Esophagus (tissue), 2 donors: ENCODE data around the gene OSBPL6. TPM values are rescaled to one million over a fixed set of nuclear protein-coding genes. Genes with fewer than 3 reads are reported as not detected.

Experiments
- H3K27ac ChIP-seq, 2 donors: one replicate each; pipeline ENCODE4 v1.5.1; 2013; ENCODE audit warnings: low read depth in 2 of 2, mild to moderate bottlenecking in 2 of 2, inconsistent platforms in 1 of 2, low read length in 1 of 2, moderate library complexity in 1 of 2
- H3K27me3 ChIP-seq, 2 donors: one replicate each; pipeline ENCODE4 v1.6.1; 2013; ENCODE audit warnings: low read length in 2 of 2, control low read depth in 1 of 2, mild to moderate bottlenecking in 1 of 2; ENCODE audit not compliant: insufficient read depth in 2 of 2, control insufficient read depth in 1 of 2
- H3K36me3 ChIP-seq, 2 donors: one replicate each; pipeline ENCODE4 v1.6.1; 2013; ENCODE audit warnings: low read length in 1 of 2; ENCODE audit not compliant: control insufficient read depth in 2 of 2, insufficient read depth in 2 of 2
- H3K4me1 ChIP-seq, 2 donors: one replicate each; pipeline ENCODE4 v1.6.1; 2013; ENCODE audit warnings: low read length in 1 of 2; ENCODE audit not compliant: control insufficient read depth in 2 of 2, insufficient read depth in 2 of 2
- H3K4me3 ChIP-seq, 2 donors: one replicate each; pipeline ENCODE4 v1.5.1; 2013; ENCODE audit warnings: low read length in 2 of 2, mild to moderate bottlenecking in 2 of 2, low read depth in 1 of 2, moderate library complexity in 1 of 2
- H3K9me3 ChIP-seq, 2 donors: one replicate each; pipeline ENCODE4 v1.6.1; 2013; ENCODE audit warnings: mild to moderate bottlenecking in 2 of 2, low read depth in 1 of 2, low read length in 1 of 2, moderate library complexity in 1 of 2; ENCODE audit not compliant: control insufficient read depth in 2 of 2, insufficient read depth in 1 of 2
- WGBS, 2 donors: extraction: QIAGEN DNeasy Blood & Tissue Kit; methylation state at CpG; one replicate each; pipeline ENCODE4 v1.1.7; 2013; 5-methylcytosine and 5-hydroxymethylcytosine counted together
- polyA plus RNA-seq, 2 donors: library from polyadenylated mRNA; stranded (reverse); fragments of 200-250 nt; gene quantifications; one replicate each; pipeline ENCODE4 v1.2.3, GENCODE V29; 2013
- donor health status: healthy with polysubstance abuse.
- donor health status: Bipolar disorder and iron deficiency.

The OSBPL6 gene
- polyA plus RNA-seq, 2 donors: 0.73 to 1.5 TPM

DNA sequence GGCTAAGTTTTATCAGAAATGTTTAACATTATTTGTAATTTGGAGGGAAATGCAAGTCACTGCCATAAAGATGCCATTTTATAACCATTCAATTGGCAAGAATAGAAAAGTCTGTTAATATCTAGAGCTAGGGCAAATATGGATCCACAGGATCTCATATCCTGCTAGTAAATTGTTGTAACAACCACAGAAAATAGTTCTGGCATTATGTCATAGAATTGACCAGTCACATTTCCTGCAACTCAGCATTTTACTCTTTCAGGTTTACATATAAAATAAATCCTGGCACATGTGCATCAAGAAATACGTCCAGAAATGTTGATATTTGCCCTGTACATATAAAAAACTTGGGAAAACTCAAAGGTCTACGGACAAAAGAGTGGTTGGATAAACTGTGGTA, 32.9 kb downstream of the OSBPL6 start:
- Histone ChIP-seq H3K27me3 (no peaks in the 10 kb centered on the region), H3K4me3 (no peak overlapping the region), H3K9me3 (no peaks in the 10 kb centered on the region), H3K36me3 (no peaks in the 10 kb centered on the region), H3K27ac (no peak overlapping the region), H3K4me1 (no peaks in the 10 kb centered on the region)
- WGBS, 2 donors: 73 to 79% methylated on average over 2 of the region's 2 CpGs

DNA sequence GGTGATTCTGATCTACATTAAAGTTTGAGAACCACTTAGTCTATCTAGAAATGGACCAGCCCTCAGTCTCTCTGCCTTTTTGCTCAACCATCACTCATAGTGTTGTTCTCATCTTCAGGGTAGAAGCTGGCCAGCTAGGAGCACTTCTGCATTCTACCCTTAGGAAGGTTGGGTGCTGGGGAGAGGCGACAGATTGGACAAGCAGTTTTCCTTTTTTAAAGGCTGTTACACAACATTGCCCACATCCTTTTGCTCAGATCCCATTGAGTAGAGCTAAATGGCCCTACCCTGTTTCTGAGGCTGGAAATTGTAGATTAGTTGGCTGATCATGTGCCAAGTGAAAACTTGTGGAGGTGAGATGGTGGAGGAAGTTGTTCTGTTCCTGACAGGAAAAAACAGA, 35.6 kb downstream of the OSBPL6 start:
- no peak overlapping the region for H3K4me3 ChIP-seq
- H3K27me3 ChIP-seq: no peaks in the 10 kb centered on the region
- H3K27ac ChIP-seq: no peak overlapping the region
- no peaks in the 10 kb centered on the region for H3K36me3 ChIP-seq
- WGBS, 2 donors: 69 to 79% methylated on average over 1 of the region's 1 CpG
- H3K4me1 ChIP-seq: no peaks in the 10 kb centered on the region
- H3K9me3 ChIP-seq: no peaks in the 10 kb centered on the region

DNA sequence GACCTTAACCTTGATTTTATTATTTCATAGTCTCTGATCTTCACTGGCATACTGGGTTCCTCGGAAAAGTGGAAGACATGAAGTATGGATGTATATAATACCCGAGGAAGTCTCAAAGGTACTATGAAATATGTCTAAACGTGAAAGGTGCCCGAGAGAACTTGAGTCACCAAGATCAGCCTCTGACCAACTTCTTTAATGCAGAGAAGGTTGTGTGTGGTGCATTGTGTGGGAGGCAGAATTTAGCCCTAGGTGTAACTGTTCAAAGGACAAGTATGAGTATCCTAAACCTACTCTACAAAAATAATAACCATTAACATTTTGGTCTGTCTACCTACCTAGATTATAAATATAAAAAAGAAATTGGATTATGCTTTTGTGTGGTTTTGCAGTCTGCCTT, 36.1 kb downstream of the OSBPL6 start:
- Histone ChIP-seq H3K4me1 (no peaks in the 10 kb centered on the region), H3K27me3 (no peaks in the 10 kb centered on the region), H3K36me3 (no peaks in the 10 kb centered on the region), H3K27ac (no peak overlapping the region), H3K9me3 (no peaks in the 10 kb centered on the region), H3K4me3 (no peak overlapping the region)
- WGBS, 2 donors: 48 to 63% methylated on average over 4 of the region's 4 CpGs

DNA sequence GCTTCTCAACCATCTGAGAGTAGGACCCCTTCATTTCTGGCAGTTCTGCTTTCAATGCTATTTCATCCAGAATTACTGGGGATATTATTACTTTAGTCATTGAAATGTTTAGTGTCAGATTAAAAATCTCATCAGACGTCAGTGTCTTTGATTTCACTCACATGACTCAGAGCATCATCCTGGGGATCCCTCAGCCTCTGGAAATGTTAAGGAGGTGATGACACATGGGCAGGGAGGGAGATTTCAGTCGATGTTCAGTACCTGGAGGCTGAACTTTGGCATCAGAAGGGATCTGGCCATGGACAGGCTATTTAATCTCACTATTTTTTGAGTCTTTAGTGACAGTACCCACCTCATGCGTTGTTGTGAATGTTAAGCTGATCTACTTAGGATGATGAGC, 39.1 kb downstream of the OSBPL6 start:
- 66% methylated on average over 3 of the region's 3 CpGs for WGBS, 2 donors
- no peaks in the 10 kb centered on the region for H3K9me3 ChIP-seq
- H3K27ac ChIP-seq: no peak overlapping the region
- no peaks in the 10 kb centered on the region for H3K27me3 ChIP-seq
- no peaks in the 10 kb centered on the region for H3K4me1 ChIP-seq
- H3K36me3 ChIP-seq: no peaks in the 10 kb centered on the region
- no peak overlapping the region for H3K4me3 ChIP-seq

DNA sequence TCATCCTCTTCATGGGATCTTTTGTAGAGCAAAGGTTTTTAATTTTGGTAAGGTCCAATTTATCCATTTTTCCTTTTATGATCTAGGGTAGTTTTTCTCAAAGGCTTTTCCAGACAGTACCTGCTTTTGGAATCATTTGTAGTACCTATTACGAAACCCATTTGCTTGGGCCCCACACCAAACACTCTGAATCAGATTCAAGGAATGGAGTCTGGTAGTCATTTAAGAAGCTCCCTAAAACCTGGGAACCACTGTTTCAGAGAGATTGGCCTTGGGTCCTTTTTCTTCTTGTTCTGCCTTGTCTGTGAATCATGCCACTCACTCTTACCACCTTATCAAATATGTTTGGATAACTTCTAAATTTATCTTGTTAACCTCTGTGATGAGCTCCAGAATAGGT, 40.3 kb downstream of the OSBPL6 start:
- no peaks in the 10 kb centered on the region for H3K36me3 ChIP-seq
- WGBS, 2 donors: 86 to 90% methylated on average over 1 of the region's 1 CpG
- no peaks in the 10 kb centered on the region for H3K4me1 ChIP-seq
- no peak overlapping the region for H3K4me3 ChIP-seq
- no peak overlapping the region for H3K27ac ChIP-seq
- no peaks in the 10 kb centered on the region for H3K27me3 ChIP-seq
- no peaks in the 10 kb centered on the region for H3K9me3 ChIP-seq

DNA sequence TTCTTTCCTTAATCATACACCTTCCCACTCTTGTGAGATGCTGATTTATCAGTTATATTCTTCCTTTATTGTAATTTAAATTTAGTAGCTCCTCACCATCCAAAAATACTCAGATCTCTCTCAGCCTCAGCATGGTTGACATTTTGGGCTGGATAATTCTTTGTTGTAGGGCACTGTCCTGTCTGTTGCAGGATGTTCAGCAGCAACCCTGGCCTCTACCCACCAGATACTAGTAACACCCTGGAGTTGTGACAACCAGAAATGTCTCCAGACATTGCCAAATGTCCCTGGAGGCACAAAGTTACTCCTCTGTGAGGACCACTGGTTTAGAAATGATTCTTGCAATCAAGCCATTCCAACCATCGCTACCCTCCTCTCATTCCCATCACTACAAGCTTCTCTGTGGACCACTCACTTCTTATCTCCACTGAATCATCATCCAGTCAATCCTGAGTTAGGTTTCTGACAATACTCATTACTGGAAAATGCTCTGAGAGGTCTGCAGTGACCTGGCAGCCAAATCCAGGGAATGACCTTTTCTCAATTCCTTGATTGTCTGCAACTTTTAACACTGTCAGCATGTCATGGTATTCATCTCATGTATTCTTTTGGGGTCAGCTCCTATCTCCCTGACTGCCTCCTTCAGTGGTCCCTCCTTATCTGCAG, 43.3 kb downstream of the OSBPL6 start:
- no peaks in the 10 kb centered on the region for H3K9me3 ChIP-seq
- no peaks in the 10 kb centered on the region for H3K4me1 ChIP-seq
- H3K27ac ChIP-seq: no peak overlapping the region
- 90 to 97% methylated on average over 1 of the region's 1 CpG for WGBS, 2 donors
- H3K27me3 ChIP-seq: no peaks in the 10 kb centered on the region
- H3K36me3 ChIP-seq: no peaks in the 10 kb centered on the region
- H3K4me3 ChIP-seq: no peak overlapping the region

DNA sequence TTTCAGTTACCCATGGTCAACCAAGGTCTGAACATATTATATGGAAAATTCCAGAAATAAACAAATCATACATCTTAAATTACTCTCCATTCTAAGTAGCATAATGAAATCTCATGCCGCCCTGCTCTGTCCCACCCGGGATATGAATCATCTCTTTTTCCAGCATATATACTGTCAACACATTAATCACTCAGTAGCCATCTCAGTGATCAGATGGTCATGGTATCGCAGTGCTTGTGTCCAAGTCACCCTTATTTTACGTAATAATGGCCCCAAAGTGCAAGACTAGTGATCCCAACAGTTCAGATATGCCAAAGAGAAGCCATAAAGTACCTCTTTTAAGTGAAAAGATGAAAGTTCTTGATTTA, 43.8 kb downstream of the OSBPL6 start:
- Histone ChIP-seq H3K36me3 (no peaks in the 10 kb centered on the region), H3K4me3 (no peak overlapping the region), H3K27me3 (no peaks in the 10 kb centered on the region), H3K9me3 (no peaks in the 10 kb centered on the region), H3K4me1 (no peaks in the 10 kb centered on the region), H3K27ac (no peak overlapping the region)
- 77 to 89% methylated on average over 4 of the region's 4 CpGs for WGBS, 2 donors

DNA sequence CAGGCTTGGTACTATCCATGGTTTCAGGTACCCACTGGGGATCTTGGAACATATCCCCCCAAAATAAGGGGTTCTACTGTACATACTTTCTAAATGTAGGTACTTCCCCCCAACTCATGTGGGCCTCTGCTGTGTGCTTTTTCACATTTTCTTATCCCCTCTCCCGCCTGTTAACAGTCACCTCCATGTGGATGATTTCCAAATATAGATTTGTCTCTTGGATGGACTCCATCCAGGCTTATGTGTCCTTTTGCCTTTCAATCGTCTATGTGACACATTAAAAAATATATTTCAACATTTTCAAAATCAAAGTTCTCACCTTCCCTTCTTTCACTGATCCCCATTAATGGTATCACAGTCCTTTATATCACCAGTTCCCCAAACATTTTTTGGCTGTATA, 44.4 kb downstream of the OSBPL6 start:
- Histone ChIP-seq H3K27me3 (no peaks in the 10 kb centered on the region), H3K4me3 (no peak overlapping the region), H3K36me3 (no peaks in the 10 kb centered on the region), H3K9me3 (no peaks in the 10 kb centered on the region), H3K27ac (no peak overlapping the region), H3K4me1 (no peaks in the 10 kb centered on the region)
- WGBS, 2 donors: 68 to 72% methylated on average over 2 of the region's 2 CpGs

DNA sequence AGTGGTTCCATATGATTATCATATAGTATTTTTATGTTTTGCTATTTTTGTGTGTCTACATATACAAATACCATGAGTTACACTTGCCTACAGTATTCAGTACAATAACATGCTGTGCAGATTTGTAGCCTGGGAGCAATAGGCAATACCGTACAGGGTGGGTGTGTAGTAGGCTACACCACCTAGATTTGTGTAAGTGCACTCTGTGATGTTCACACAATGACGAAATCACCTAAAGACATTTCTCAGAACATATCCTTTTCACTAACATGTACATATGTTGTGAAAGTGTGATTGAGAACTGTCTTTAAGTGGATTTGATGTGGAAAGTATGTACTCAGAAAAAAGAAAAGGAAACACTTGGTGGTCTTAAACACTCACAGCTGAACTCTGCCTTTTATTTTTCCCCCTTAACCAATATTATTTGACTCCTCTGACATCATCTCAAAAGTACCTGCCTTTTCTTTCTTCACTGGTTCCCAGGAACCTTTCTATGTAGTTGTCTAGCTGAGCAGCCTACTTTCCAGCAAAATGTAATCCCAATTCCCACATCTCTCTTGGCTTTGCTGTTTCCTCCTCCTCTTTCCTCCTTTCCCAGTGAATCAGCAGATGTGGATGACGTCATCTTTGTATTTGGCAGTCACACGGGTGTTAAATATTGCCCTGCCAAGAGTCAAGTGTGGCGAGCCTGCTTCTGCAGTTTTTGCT, 47.7 kb downstream of the OSBPL6 start:
- H3K27ac ChIP-seq: no peak overlapping the region
- 38 to 45% methylated on average over 5 of the region's 5 CpGs for WGBS, 2 donors

DNA sequence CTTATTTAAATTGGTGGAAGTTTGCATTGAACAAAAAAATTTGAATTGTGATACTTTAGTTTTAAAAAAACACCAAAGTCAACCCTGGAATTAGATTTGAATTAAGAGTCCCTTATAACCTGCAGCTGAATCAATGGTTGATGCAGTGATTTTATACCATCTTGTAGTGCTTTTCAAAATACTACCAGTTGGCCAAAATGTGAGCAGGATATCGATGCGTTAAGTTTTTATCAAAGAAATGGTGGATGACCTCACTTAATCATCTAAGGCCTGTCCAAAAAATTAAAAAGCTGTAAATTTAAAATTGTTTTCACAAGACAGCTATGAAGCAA, 48.2 kb downstream of the OSBPL6 start:
- Histone ChIP-seq H3K4me3 (no peak overlapping the region), H3K4me1 (peaks cover 0 to 3% of the 10 kb centered on the region in 2 donors), H3K27ac (no peak overlapping the region), H3K9me3 (no peaks in the 10 kb centered on the region), H3K36me3 (no peaks in the 10 kb centered on the region), H3K27me3 (no peaks in the 10 kb centered on the region)
- WGBS, 2 donors: 59 to 64% methylated on average over 2 of the region's 2 CpGs

More for the DNA sequence above, 47.7 kb downstream of the OSBPL6 start:
- no peaks in the 10 kb centered on the region for H3K27me3 ChIP-seq
- H3K36me3 ChIP-seq: no peaks in the 10 kb centered on the region
- peaks cover 0 to 3% of the 10 kb centered on the region in 2 donors for H3K4me1 ChIP-seq
- no peaks in the 10 kb centered on the region for H3K9me3 ChIP-seq
- H3K4me3 ChIP-seq: no peak overlapping the region
